Osteoblast (primary cell): ENCODE measurements around the gene C2CD2. TPM values are rescaled to one million over a fixed set of nuclear protein-coding genes. Genes with fewer than 3 reads are reported as not detected.

Experiments
- DNase-seq: peaks from one replicate; pipeline ENCODE4 v3.0.0; 2011; ENCODE audit warnings: low spot score, mixed read lengths; ENCODE audit not compliant: insufficient read length; ENCODE audit errors: missing footprints
- H2AFZ ChIP-seq: 2 replicates; pipeline ENCODE4 v1.6.0; 2011; ENCODE audit warnings: mild to moderate bottlenecking, low read length
- H3K27ac ChIP-seq: 2 replicates; pipeline ENCODE4 v1.5.1; 2011; ENCODE audit warnings: mild to moderate bottlenecking, low read depth, low read length, moderate library complexity
- H3K27me3 ChIP-seq: 2 replicates; pipeline ENCODE4 v1.6.0; 2012; ENCODE audit warnings: mild to moderate bottlenecking, control low read depth, inconsistent platforms, low read length, moderate library complexity; ENCODE audit not compliant: insufficient read depth
- H3K36me3 ChIP-seq: 2 replicates; pipeline ENCODE4 v1.5.1; 2011; ENCODE audit warnings: mild to moderate bottlenecking, low read length, control low read depth, moderate library complexity; ENCODE audit not compliant: insufficient read depth
- H3K4me1 ChIP-seq: 2 replicates; pipeline ENCODE4 v1.5.1; 2011; ENCODE audit warnings: mild to moderate bottlenecking, low read length, control low read depth, moderate library complexity; ENCODE audit not compliant: insufficient read depth
- H3K4me2 ChIP-seq: 2 replicates; pipeline ENCODE4 v1.6.0; 2011; ENCODE audit warnings: mild to moderate bottlenecking, low read length; ENCODE audit not compliant: insufficient read depth
- H3K4me3 ChIP-seq: fragments of 200-600 bp; sonication (generic); 3 replicates; pipeline ENCODE4 v1.5.1; 2012; ENCODE audit warnings: mild to moderate bottlenecking, low read length, inconsistent platforms; ENCODE audit not compliant: insufficient read depth
- H3K79me2 ChIP-seq: 2 replicates; pipeline ENCODE4 v1.6.0; 2012; ENCODE audit warnings: mild to moderate bottlenecking, low read length, control low read depth, inconsistent platforms; ENCODE audit not compliant: insufficient read depth
- H3K9me3 ChIP-seq: 2 replicates; pipeline ENCODE4 v1.5.1; 2011; ENCODE audit warnings: low read depth, low read length, control low read depth
- H4K20me1 ChIP-seq: 2 replicates; pipeline ENCODE4 v1.6.0; 2012; ENCODE audit warnings: mild to moderate bottlenecking, low read length, control low read depth; ENCODE audit not compliant: insufficient read depth
- total RNA-seq: library from RNA; depleted of rRNA; stranded (reverse); fragments of >200 nt; gene quantifications from 2 replicates; pipeline ENCODE4 v1.2.3, GENCODE V29; 2012
- TF ChIP-seq, protein P1 (sequence below): IDR thresholded peaks from 2 replicates; pipeline ENCODE4 v1.5.1; 2011; ENCODE audit warnings: mild to moderate bottlenecking, low read depth, low read length, moderate library complexity; ENCODE audit errors: extremely low read depth

Gene C2CD2
- total RNA-seq, 1 donor: 40.9 TPM

DNA sequence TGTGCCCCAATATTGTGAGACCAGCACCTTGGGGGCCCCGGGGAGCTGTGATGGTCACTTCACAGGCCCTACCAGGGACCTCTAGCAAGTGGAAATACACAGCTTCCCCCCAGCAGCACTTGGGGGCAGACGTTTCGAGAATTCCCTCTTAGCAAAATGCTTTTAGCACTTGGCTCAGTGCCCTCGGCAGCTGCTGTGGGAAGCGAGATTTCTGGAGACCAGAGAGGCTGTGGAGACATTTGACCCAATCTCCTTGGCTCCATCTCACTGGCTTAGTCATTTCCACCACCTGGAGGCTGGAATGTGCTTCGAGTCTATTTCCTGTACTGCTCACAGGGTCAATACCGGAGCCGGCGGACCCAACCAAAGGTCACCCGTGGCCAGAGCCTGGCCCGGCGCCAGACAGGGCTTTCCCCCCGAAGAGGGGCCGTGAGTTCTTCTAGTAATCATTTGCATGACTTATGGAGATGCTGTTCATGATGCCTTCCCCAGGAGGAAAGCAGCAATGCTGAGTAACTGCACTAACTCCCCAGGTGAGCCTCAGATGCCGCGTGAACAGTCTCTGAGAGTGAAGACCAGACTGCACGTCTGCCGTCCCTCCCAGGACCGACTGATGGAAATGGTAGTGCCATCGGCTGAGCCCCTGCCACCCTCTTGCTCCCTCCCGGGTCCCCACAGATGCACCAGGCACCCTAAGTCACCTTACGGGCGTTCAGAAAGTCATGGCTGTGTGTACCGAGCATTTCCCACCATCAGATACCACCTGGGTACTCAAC is 4.4 kb upstream of the C2CD2 start:
- H3K4me1 ChIP-seq: peaks cover 41% of the 10 kb centered on the region
- H3K9me3 ChIP-seq: no peaks in the 10 kb centered on the region
- H3K27ac ChIP-seq: peak overlapping the region; percentile 91
- H3K79me2 ChIP-seq: peaks cover 1% of the 10 kb centered on the region
- no peaks in the 10 kb centered on the region for H3K36me3 ChIP-seq
- DNase-seq: peak; percentile 96
- no peaks in the 10 kb centered on the region for H3K27me3 ChIP-seq
- H3K4me2 ChIP-seq: peak overlapping the region; percentile 46
- H2AFZ ChIP-seq: no peak overlapping the region
- TF ChIP-seq, protein P1, sequence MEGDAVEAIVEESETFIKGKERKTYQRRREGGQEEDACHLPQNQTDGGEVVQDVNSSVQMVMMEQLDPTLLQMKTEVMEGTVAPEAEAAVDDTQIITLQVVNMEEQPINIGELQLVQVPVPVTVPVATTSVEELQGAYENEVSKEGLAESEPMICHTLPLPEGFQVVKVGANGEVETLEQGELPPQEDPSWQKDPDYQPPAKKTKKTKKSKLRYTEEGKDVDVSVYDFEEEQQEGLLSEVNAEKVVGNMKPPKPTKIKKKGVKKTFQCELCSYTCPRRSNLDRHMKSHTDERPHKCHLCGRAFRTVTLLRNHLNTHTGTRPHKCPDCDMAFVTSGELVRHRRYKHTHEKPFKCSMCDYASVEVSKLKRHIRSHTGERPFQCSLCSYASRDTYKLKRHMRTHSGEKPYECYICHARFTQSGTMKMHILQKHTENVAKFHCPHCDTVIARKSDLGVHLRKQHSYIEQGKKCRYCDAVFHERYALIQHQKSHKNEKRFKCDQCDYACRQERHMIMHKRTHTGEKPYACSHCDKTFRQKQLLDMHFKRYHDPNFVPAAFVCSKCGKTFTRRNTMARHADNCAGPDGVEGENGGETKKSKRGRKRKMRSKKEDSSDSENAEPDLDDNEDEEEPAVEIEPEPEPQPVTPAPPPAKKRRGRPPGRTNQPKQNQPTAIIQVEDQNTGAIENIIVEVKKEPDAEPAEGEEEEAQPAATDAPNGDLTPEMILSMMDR: peak; percentile 32
- H4K20me1 ChIP-seq: no peaks in the 10 kb centered on the region
- no peak overlapping the region for H3K4me3 ChIP-seq

DNA sequence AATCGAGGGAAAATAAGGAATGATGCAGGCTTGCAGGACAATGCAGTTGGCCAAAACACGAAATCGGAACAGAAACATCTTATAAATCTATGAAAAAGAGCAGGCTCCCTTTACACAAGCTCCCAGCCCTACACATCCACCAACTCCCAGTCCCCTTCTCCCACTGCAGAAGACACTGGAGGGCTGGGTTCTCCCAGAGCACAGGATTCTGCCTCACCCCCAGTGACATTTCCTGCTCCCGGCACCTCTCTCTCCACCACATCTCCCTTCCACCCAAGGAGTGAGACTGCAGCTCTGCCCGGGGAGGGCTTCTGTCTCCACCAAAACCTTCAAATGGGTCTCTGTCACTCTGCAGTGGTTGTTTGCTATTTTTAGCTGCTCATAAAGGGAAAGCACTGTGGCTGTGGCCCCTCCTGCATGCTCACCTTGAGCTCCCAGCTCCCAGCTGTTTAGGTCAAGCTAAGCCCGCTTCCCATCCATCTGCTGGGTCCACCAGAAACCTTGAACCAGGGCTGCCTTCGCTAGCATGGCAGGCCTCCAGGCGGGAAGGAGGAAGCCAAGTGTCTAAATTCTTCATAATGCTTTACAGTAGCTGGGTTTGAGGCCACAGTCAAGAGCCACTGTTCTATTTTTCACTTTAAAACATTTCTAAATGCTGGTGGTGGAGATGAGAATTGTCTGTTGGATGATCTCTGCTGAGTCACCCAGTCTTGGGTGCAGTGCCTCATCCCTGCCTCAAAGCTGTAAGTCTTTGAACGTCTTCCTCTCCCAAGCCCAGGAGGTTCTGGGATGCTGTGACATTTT is 3.3 kb upstream of the C2CD2 start:
- no peak overlapping the region for H3K4me3 ChIP-seq
- H3K4me2 ChIP-seq: peak overlapping the region; percentile 46
- no peaks in the 10 kb centered on the region for H3K36me3 ChIP-seq
- H3K9me3 ChIP-seq: no peaks in the 10 kb centered on the region
- no peaks in the 10 kb centered on the region for H3K27me3 ChIP-seq
- peaks cover 48% of the 10 kb centered on the region for H3K4me1 ChIP-seq
- TF ChIP-seq, protein P1: no peak
- peaks cover 12% of the 10 kb centered on the region for H3K79me2 ChIP-seq
- DNase-seq: peak; percentile 96
- H2AFZ ChIP-seq: peak overlapping the region; percentile 40
- H4K20me1 ChIP-seq: no peaks in the 10 kb centered on the region
- H3K27ac ChIP-seq: peak overlapping the region; percentile 91

DNA sequence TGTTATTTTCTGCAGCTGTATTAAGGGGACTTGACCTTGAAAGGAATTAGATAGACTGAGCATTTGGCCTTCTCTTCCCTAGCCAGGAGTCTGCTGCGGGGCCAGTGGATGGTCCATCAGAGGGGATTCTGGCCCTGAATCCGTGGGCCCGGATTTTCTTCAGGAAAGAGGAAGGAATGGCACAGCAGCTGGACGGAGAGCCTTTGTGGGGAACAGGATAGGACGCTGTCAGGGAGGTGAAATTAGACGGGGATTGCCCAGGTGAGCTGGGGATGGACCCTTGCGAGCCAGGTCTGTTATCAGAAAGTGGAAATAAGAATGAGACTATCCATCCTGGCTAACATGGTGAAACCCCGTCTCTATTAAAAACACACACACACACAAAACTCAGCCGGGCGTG is 1.7 kb upstream of the C2CD2 start:
- H3K9me3 ChIP-seq: no peaks in the 10 kb centered on the region
- peak; percentile 69 for DNase-seq
- no peak overlapping the region for H3K4me3 ChIP-seq
- H3K4me2 ChIP-seq: no peak overlapping the region
- no peak overlapping the region for H3K27ac ChIP-seq
- H4K20me1 ChIP-seq: peaks cover 8% of the 10 kb centered on the region
- no peaks in the 10 kb centered on the region for H3K27me3 ChIP-seq
- H3K36me3 ChIP-seq: no peaks in the 10 kb centered on the region
- peaks cover 36% of the 10 kb centered on the region for H3K4me1 ChIP-seq
- H3K79me2 ChIP-seq: peaks cover 28% of the 10 kb centered on the region
- TF ChIP-seq, protein P1: no peak
- no peak overlapping the region for H2AFZ ChIP-seq
